ENCODE data around the gene ADARB2. TPM values are rescaled to one million over a fixed set of nuclear protein-coding genes. Genes with fewer than 3 reads are reported as not detected.
"Not testable (repeated sequence)": the region's sequence is repeated elsewhere in the genome, so short reads cannot be mapped to it uniquely, and the experiment has no call there.

Gene ADARB2
- total RNA-seq, 1 donor from 2014 or later: 1.8 TPM

- DNase-seq (ENCODE audit: low read depth, low spot score): no peak
- Mint-ChIP-seq H3K9me3 (no peaks in the 10 kb centered on the region), H3K4me3 (no peak overlapping the region), H3K4me1 (peaks cover 3% of the 10 kb centered on the region), H3K36me3 (ENCODE audit: low read depth) (no peaks in the 10 kb centered on the region), H3K27ac (ENCODE audit: unreplicated experiment) (no peak overlapping the region), H3K27me3 (ENCODE audit: low read depth) (no peaks in the 10 kb centered on the region)
- TF ChIP-seq CTCF (conservative IDR thresholded peaks at IDR 0.05): no peak
Measured at GRCh38 chr10:1347525-1347924, 389.8 kb downstream of the ADARB2 start.

- H3K9me3 Mint-ChIP-seq: no peaks in the 10 kb centered on the region
- DNase-seq (ENCODE audit: low read depth, low spot score): no peak
- H3K36me3 Mint-ChIP-seq (ENCODE audit: low read depth): no peaks in the 10 kb centered on the region
- no peaks in the 10 kb centered on the region for H3K27me3 Mint-ChIP-seq (ENCODE audit: low read depth)
- TF ChIP-seq CTCF (conservative IDR thresholded peaks at IDR 0.05): no peak
- no peak overlapping the region for H3K4me3 Mint-ChIP-seq
- H3K27ac Mint-ChIP-seq (ENCODE audit: unreplicated experiment): no peak overlapping the region
- H3K4me1 Mint-ChIP-seq: peaks cover 3% of the 10 kb centered on the region
Measured at GRCh38 chr10:1346201-1346600, 391.1 kb downstream of the ADARB2 start.

DNA sequence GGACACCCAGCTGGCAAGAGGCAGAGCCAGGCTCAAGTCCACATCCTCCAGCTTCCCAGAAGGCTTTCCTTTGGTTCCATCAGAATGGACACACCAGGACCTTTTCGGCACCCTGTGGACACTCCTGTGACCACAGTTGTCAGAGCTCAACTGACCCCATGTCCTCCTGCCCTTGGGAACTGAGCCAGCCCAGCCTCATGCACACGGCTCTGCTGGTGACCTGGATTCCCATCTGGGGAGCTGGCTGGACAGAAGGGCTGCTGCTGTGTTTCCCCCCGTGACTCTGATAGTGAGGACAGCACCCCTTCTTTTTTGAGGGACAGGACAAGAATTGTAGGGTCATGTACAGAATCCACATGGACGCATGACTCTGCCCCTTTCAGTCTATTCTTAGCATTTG lies 392.0 kb downstream of the ADARB2 start:
- Mint-ChIP-seq H3K27ac (ENCODE audit: unreplicated experiment) (no peak overlapping the region), H3K27me3 (ENCODE audit: low read depth) (no peaks in the 10 kb centered on the region), H3K4me1 (peaks cover 3% of the 10 kb centered on the region), H3K4me3 (no peak overlapping the region), H3K9me3 (no peaks in the 10 kb centered on the region), H3K36me3 (ENCODE audit: low read depth) (no peaks in the 10 kb centered on the region)
- TF ChIP-seq CTCF (conservative IDR thresholded peaks at IDR 0.05): no peak
- DNase-seq (ENCODE audit: low read depth, low spot score): no peak

- Mint-ChIP-seq H3K27ac (ENCODE audit: unreplicated experiment) (no peak overlapping the region), H3K27me3 (ENCODE audit: low read depth) (no peaks in the 10 kb centered on the region), H3K4me1 (peaks cover 3% of the 10 kb centered on the region), H3K9me3 (no peaks in the 10 kb centered on the region), H3K36me3 (ENCODE audit: low read depth) (no peaks in the 10 kb centered on the region), H3K4me3 (no peak overlapping the region)
- no peak for TF ChIP-seq CTCF (conservative IDR thresholded peaks at IDR 0.05)
- no peak for DNase-seq (ENCODE audit: low read depth, low spot score)
Measured at GRCh38 chr10:1344846-1345245, 392.5 kb downstream of the ADARB2 start.

DNA sequence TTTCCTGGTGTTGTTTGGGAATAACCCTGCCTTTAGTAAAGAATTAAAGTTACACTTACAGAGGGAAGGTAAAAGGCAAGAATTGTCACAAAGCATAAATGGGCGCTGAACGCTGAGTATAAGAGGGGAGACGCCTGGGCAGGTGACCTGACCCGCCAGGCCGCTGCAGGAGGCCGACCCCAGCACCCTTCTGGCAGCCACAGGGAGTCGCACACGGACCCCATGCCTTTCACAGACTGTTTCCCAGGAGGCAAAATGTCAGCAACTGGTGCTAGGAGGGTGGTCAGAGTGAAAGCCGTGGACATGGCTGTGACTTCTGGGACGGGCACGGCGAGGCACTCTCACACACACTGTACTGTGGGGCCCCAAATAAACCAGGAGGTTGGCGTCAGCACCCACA lies 392.9 kb downstream of the ADARB2 start:
- Mint-ChIP-seq H3K9me3 (no peaks in the 10 kb centered on the region), H3K36me3 (ENCODE audit: low read depth) (no peaks in the 10 kb centered on the region), H3K4me3 (no peak overlapping the region), H3K4me1 (peaks cover 3% of the 10 kb centered on the region), H3K27ac (ENCODE audit: unreplicated experiment) (no peak overlapping the region), H3K27me3 (ENCODE audit: low read depth) (no peaks in the 10 kb centered on the region)
- no peak for DNase-seq (ENCODE audit: low read depth, low spot score)
- no peak for TF ChIP-seq CTCF (conservative IDR thresholded peaks at IDR 0.05)

DNA sequence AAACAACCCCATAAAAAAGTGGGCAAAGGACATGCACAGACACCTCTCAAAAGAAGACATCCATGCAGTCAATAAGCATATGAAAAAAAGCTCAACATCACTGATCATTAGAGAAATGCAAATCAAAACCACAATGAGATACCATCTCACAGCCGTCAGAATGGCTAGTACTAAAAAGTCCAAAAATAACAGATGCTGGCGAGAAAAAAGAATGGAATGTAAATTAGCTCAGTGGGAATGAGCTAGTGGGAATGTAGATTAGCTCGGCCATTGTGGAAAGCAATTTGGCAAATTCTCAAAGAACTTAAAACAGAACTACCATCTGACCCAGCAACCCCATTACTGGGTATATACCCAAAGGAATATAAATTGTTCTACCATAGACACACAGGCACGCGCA lies 394.1 kb downstream of the ADARB2 start:
- peaks cover 3% of the 10 kb centered on the region for H3K4me1 Mint-ChIP-seq
- H3K36me3 Mint-ChIP-seq (ENCODE audit: low read depth): no peaks in the 10 kb centered on the region
- H3K9me3 Mint-ChIP-seq: no peaks in the 10 kb centered on the region
- no peak for TF ChIP-seq CTCF (conservative IDR thresholded peaks at IDR 0.05)
- no peak for DNase-seq (ENCODE audit: low read depth, low spot score)
- H3K4me3 Mint-ChIP-seq: no peak overlapping the region
- no peaks in the 10 kb centered on the region for H3K27me3 Mint-ChIP-seq (ENCODE audit: low read depth)
- H3K27ac Mint-ChIP-seq (ENCODE audit: unreplicated experiment): no peak overlapping the region

- not testable (repeated sequence) for H3K27me3 Mint-ChIP-seq (ENCODE audit: low read depth); H3K4me1 Mint-ChIP-seq
Measured at GRCh38 chr10:1341052-1341451, 396.3 kb downstream of the ADARB2 start.

More at GRCh38 chr10:1341052-1341451, 396.3 kb downstream of the ADARB2 start:
- H3K9me3 Mint-ChIP-seq; H3K27ac Mint-ChIP-seq (ENCODE audit: unreplicated experiment); H3K36me3 Mint-ChIP-seq (ENCODE audit: low read depth); H3K4me3 Mint-ChIP-seq; DNase-seq (ENCODE audit: low read depth, low spot score): not testable (repeated sequence)
